Naive thymus-derived CD8-positive, alpha-beta T cell (primary cell): ENCODE measurements around the gene ASTN2. TPM values are rescaled to one million over a fixed set of nuclear protein-coding genes. Genes with fewer than 3 reads are reported as not detected.
"Not testable (repeated sequence)": the region's sequence is repeated elsewhere in the genome, so short reads cannot be mapped to it uniquely, and the experiment has no call there.

Experiments used
- ATAC-seq, 2 donors: fragments of 150-1000 bp; cut with Tn5 transposase in 1 of 2; sonication (Bioruptor Pico), chemical (Tn5 transposase) in 1 of 2; 1 replicate in 1 of 2; 2 replicates in 1 of 2; pipeline ENCODE4 v1.10.0; 2021; ENCODE audit warnings: mild to moderate bottlenecking in 2 of 2, moderate library complexity in 2 of 2
- POLR2A ChIA-PET: fragments of 350-600 bp; sonication (Branson Sonifier 250); formaldehyde crosslinking; loops from one replicate; lab custom pipeline; 2021; ENCODE audit warnings: antibody characterized with exemption; lab: Charles Lee
- DNase-seq, 10 donors: peaks; one replicate each; pipeline versions ENCODE4 v3.0.0 to v3.0.0-alpha.2; 2020 to 2022
- H3K27ac Mint-ChIP-seq, 10 donors: one replicate each; pipeline ENCODE4 v1.8.0; 2020 to 2022; ENCODE audit warnings: mild to moderate bottlenecking in 10 of 10, mixed read lengths in 10 of 10, moderate library complexity in 4 of 10, inconsistent platforms in 1 of 10
- H3K27me3 Mint-ChIP-seq, 5 donors: one replicate each; pipeline ENCODE4 v1.8.0; 2021 to 2022; ENCODE audit warnings: mixed read lengths in 5 of 5
- H3K36me3 Mint-ChIP-seq, 3 donors: one replicate each; pipeline ENCODE4 v1.8.0; 2020 to 2022; ENCODE audit warnings: mixed read lengths in 3 of 3, mild to moderate bottlenecking in 2 of 3, inconsistent platforms in 1 of 3
- H3K4me1 Mint-ChIP-seq, 4 donors: one replicate each; pipeline ENCODE4 v1.8.0; 2021 to 2022; ENCODE audit warnings: mixed read lengths in 4 of 4
- H3K4me3 Mint-ChIP-seq, 10 donors: one replicate each; pipeline ENCODE4 v1.8.0; 2020 to 2022; ENCODE audit warnings: mild to moderate bottlenecking in 10 of 10, mixed read lengths in 10 of 10, moderate library complexity in 6 of 10, inconsistent platforms in 1 of 10
- H3K9me3 Mint-ChIP-seq, 9 donors: one replicate each; pipeline ENCODE4 v1.8.0; 2020 to 2022; ENCODE audit warnings: mixed read lengths in 9 of 9, mild to moderate bottlenecking in 3 of 9, inconsistent platforms in 1 of 9, moderate library complexity in 1 of 9
- polyA plus RNA-seq, 3 donors: library from polyadenylated mRNA; unstranded; fragments of 300-500 nt; fragmentation: Illumina TruSeq; gene quantifications; one replicate each; pipeline ENCODE4 v1.2.3, GENCODE V29; 2021
- total RNA-seq, 8 experiments: library from RNA in 2 of 8; stranded (reverse) in 2 of 8; gene quantifications; one replicate each; pipeline ENCODE4 v1.2.3 and lab custom pipeline; 2021 to 2026

ASTN2 gene
- total and polyA plus RNA-seq, 5 experiments from 2014 or later, result 1.2 to 3.8 (median 3.2) TPM

GRCh38 chr9:116693233-116693731, 721.6 kb downstream of the ASTN2 start:
- H3K9me3 Mint-ChIP-seq, result peaks cover 0 to 11% (median 0%) of the 10 kb centered on the region in 9 donors
- peak overlapping the region in 1 of 10 donors; percentile 16 for H3K27ac Mint-ChIP-seq
- H3K4me3 Mint-ChIP-seq, result no peak overlapping the region
- H3K4me1 Mint-ChIP-seq, result peaks cover 26 to 66% (median 62%) of the 10 kb centered on the region in 4 donors
- ATAC-seq, result no peak
- H3K36me3 Mint-ChIP-seq, result peaks cover 14 to 35% (median 27%) of the 10 kb centered on the region in 3 donors
- H3K27me3 Mint-ChIP-seq, result no peaks in the 10 kb centered on the region
- DNase-seq, result no peak
- POLR2A ChIA-PET, result no interaction called here

GRCh38 chr9:116692616-116693015, 722.2 kb downstream of the ASTN2 start:
- Mint-ChIP-seq H3K4me1 (peaks cover 29 to 73% (median 68%) of the 10 kb centered on the region in 4 donors), H3K27me3 (no peaks in the 10 kb centered on the region), H3K27ac (peak overlapping the region in 6 of 10 donors; percentile 7 to 75 (median 60)), H3K9me3 (peaks cover 0 to 7% (median 0%) of the 10 kb centered on the region in 9 donors), H3K36me3 (peaks cover 10 to 28% (median 20%) of the 10 kb centered on the region in 3 donors), H3K4me3 (peak overlapping the region in 1 of 10 donors; percentile 20)
- ATAC-seq, result no peak
- no peak for DNase-seq
- POLR2A ChIA-PET, result no interaction called here

- ATAC-seq (no peak), DNase-seq (no peak)
- Mint-ChIP-seq H3K27me3 (no peaks in the 10 kb centered on the region), H3K4me3 (no peak overlapping the region), H3K9me3 (peaks cover 0 to 7% (median 0%) of the 10 kb centered on the region in 9 donors), H3K4me1 (peaks cover 31 to 80% (median 75%) of the 10 kb centered on the region in 4 donors), H3K27ac (peak overlapping the region in 1 of 10 donors; percentile 8), H3K36me3 (peaks cover 10 to 20% (median 12%) of the 10 kb centered on the region in 3 donors)
- POLR2A ChIA-PET, result no interaction called here
Observed at GRCh38 chr9:116691607-116692006, 723.2 kb downstream of the ASTN2 start.

GRCh38 chr9:116690805-116691204, 724.1 kb downstream of the ASTN2 start:
- H3K4me3 Mint-ChIP-seq, result peak overlapping the region in 1 of 10 donors; percentile 11
- DNase-seq, H3K27me3 Mint-ChIP-seq, H3K9me3 Mint-ChIP-seq, ATAC-seq, POLR2A ChIA-PET: not testable (repeated sequence)
- peaks cover 3 to 12% (median 5%) of the 10 kb centered on the region in 3 donors for H3K36me3 Mint-ChIP-seq
- H3K4me1 Mint-ChIP-seq, result peaks cover 34 to 83% (median 79%) of the 10 kb centered on the region in 4 donors
- H3K27ac Mint-ChIP-seq, result peak overlapping the region in 3 of 10 donors; percentile 7 to 20 (median 12)

- POLR2A ChIA-PET, result no interaction called here
- peak overlapping the region in 6 of 10 donors; percentile 6 to 72 (median 26) for H3K27ac Mint-ChIP-seq
- ATAC-seq (no peak), DNase-seq (no peak)
- peaks cover 0 to 5% (median 3%) of the 10 kb centered on the region in 3 donors for H3K36me3 Mint-ChIP-seq
- H3K4me3 Mint-ChIP-seq, result peak overlapping the region in 8 of 10 donors; percentile 12 to 97 (median 86)
- H3K4me1 Mint-ChIP-seq, result peaks cover 33 to 81% (median 79%) of the 10 kb centered on the region in 4 donors
- H3K9me3 Mint-ChIP-seq, result peaks cover 0 to 3% (median 0%) of the 10 kb centered on the region in 9 donors
- no peaks in the 10 kb centered on the region for H3K27me3 Mint-ChIP-seq
Observed at GRCh38 chr9:116689486-116690032, 725.3 kb downstream of the ASTN2 start.

GRCh38 chr9:116688806-116689485, 725.9 kb downstream of the ASTN2 start:
- peaks cover 0 to 4% (median 1%) of the 10 kb centered on the region in 3 donors for H3K36me3 Mint-ChIP-seq
- peak overlapping the region in 7 of 10 donors; percentile 6 to 96 (median 61) for H3K27ac Mint-ChIP-seq
- POLR2A ChIA-PET, result no interaction called here
- no peaks in the 10 kb centered on the region for H3K27me3 Mint-ChIP-seq
- H3K4me1 Mint-ChIP-seq, result peaks cover 33 to 82% (median 78%) of the 10 kb centered on the region in 4 donors
- peaks cover 0 to 3% (median 0%) of the 10 kb centered on the region in 9 donors for H3K9me3 Mint-ChIP-seq
- DNase-seq (no peak), ATAC-seq (no peak)
- H3K4me3 Mint-ChIP-seq, result peak overlapping the region; percentile 46 to 98 (median 90)

GRCh38 chr9:116687754-116688135, 727.1 kb downstream of the ASTN2 start:
- ATAC-seq (peak in 1 of 2 donors; percentile 2), DNase-seq (no peak)
- H3K27me3 Mint-ChIP-seq, result no peaks in the 10 kb centered on the region
- peaks cover 0 to 8% (median 0%) of the 10 kb centered on the region in 3 donors for H3K36me3 Mint-ChIP-seq
- peaks cover 33 to 80% (median 68%) of the 10 kb centered on the region in 4 donors for H3K4me1 Mint-ChIP-seq
- H3K4me3 Mint-ChIP-seq, result peak overlapping the region; percentile 83 to 98 (median 92)
- peak overlapping the region; percentile 77 to 96 (median 92) for H3K27ac Mint-ChIP-seq
- H3K9me3 Mint-ChIP-seq, result peaks cover 0 to 9% (median 0%) of the 10 kb centered on the region in 9 donors
- POLR2A ChIA-PET, result no interaction called here

- H3K27ac Mint-ChIP-seq, result peak within 1 kb of the TSS; percentile 89 to 96 (median 94)
- POLR2A ChIA-PET, result interaction anchor here (0.5 to 0.9 kb wide), 3 partner anchors 15 to 39 kb away, joined by 3 to 4 read pairs (median 4); no protein-coding TSS in a partner anchor
- ATAC-seq (peak; percentile 97), DNase-seq (peak; percentile 82 to 99 (median 92))
- H3K4me1 Mint-ChIP-seq, result peaks cover 30 to 75% (median 63%) of the 10 kb centered on the region in 4 donors
- H3K9me3 Mint-ChIP-seq, result peaks cover 0 to 11% (median 0%) of the 10 kb centered on the region in 9 donors
- H3K27me3 Mint-ChIP-seq, result no peaks in the 10 kb centered on the region
- H3K4me3 Mint-ChIP-seq, result peak within 1 kb of the TSS; percentile 83 to 98 (median 92)
- peaks cover 0 to 8% (median 0%) of the 10 kb centered on the region in 3 donors for H3K36me3 Mint-ChIP-seq
Observed at GRCh38 chr9:116687074-116687753, 727.6 kb downstream of the ASTN2 start, which contains the start of gene TRIM32. TSS of gene TRIM32 (plus strand) at chr9:116687305. CDS start at chr9:116697743, 10,438 bp downstream.

GRCh38 chr9:116686693-116687073, 728.2 kb downstream of the ASTN2 start:
- ATAC-seq (peak; percentile 33 to 43), DNase-seq (no peak)
- Mint-ChIP-seq H3K9me3 (peaks cover 0 to 11% (median 0%) of the 10 kb centered on the region in 9 donors), H3K27me3 (no peaks in the 10 kb centered on the region), H3K27ac (peak overlapping the region; percentile 89 to 96 (median 94)), H3K4me1 (peaks cover 28 to 70% (median 59%) of the 10 kb centered on the region in 4 donors), H3K36me3 (peaks cover 0 to 8% (median 0%) of the 10 kb centered on the region in 3 donors), H3K4me3 (peak overlapping the region; percentile 83 to 98 (median 92))
- POLR2A ChIA-PET, result interaction anchor here (0.5 to 0.9 kb wide), 3 partner anchors 14 to 40 kb away, joined by 3 to 4 read pairs (median 4); no protein-coding TSS in a partner anchor

- no peak for ATAC-seq
- Mint-ChIP-seq H3K4me3 (peak overlapping the region; percentile 83 to 98 (median 92)), H3K4me1 (peaks cover 28 to 64% (median 54%) of the 10 kb centered on the region in 4 donors), H3K27me3 (no peaks in the 10 kb centered on the region), H3K9me3 (peaks cover 0 to 11% (median 0%) of the 10 kb centered on the region in 9 donors), H3K36me3 (peaks cover 0 to 8% (median 0%) of the 10 kb centered on the region in 3 donors), H3K27ac (peak overlapping the region; percentile 89 to 96 (median 94))
- DNase-seq, result no peak
- POLR2A ChIA-PET, result no interaction called here
Observed at GRCh38 chr9:116686135-116686534, 728.7 kb downstream of the ASTN2 start.

- ATAC-seq (no peak), DNase-seq (no peak)
- Mint-ChIP-seq H3K27me3 (no peaks in the 10 kb centered on the region), H3K27ac (peak overlapping the region in 4 of 10 donors; percentile 8 to 53 (median 43)), H3K9me3 (peaks cover 0 to 11% (median 0%) of the 10 kb centered on the region in 9 donors), H3K36me3 (peaks cover 0 to 8% (median 0%) of the 10 kb centered on the region in 3 donors), H3K4me3 (peak overlapping the region in 1 of 10 donors; percentile 37), H3K4me1 (peaks cover 28 to 55% (median 46%) of the 10 kb centered on the region in 4 donors)
- POLR2A ChIA-PET, result interaction anchor here (0.7 kb wide), 1 partner anchor 12 kb away, joined by 4 read pairs; no protein-coding TSS in a partner anchor
Observed at GRCh38 chr9:116685166-116685565, 729.7 kb downstream of the ASTN2 start.

GRCh38 chr9:116683535-116683934, 731.3 kb downstream of the ASTN2 start:
- DNase-seq (no peak), ATAC-seq (no peak)
- Mint-ChIP-seq H3K4me1 (peaks cover 18 to 38% (median 31%) of the 10 kb centered on the region in 4 donors), H3K36me3 (peaks cover 0 to 8% (median 0%) of the 10 kb centered on the region in 3 donors), H3K27me3 (no peaks in the 10 kb centered on the region), H3K27ac (no peak overlapping the region), H3K9me3 (peaks cover 0 to 11% (median 0%) of the 10 kb centered on the region in 9 donors), H3K4me3 (no peak overlapping the region)
- POLR2A ChIA-PET, result no interaction called here
